ENCODE data around the gene GARIN3.

GRCh38 chr5:157214415-157214814 is 48.4 kb upstream of the GARIN3 start:
- no peak for TF ChIP-seq CTCF (conservative IDR thresholded peaks at IDR 0.05)
- no peak for TF ChIP-seq EZH2 (IDR thresholded peaks at IDR 0.05; ENCODE audit: low read depth)

Data from PC-9 (cell line).